Fibroblast of pulmonary artery (primary cell): ENCODE measurements around the gene PLA2G12A.

Source experiments
- DNase-seq: peaks from one replicate; pipeline ENCODE4 v3.0.0-alpha.2; 2010; ENCODE audit warnings: low read depth
- H3K4me3 ChIP-seq: replicated peaks from 2 replicates; pipeline ENCODE4 v1.5.1; 2011; ENCODE audit warnings: low read depth, mild to moderate bottlenecking, control low read depth, low read length, moderate library complexity
- CTCF ChIP-seq: IDR thresholded peaks from 2 replicates; pipeline ENCODE4 v1.5.1; 2011; ENCODE audit warnings: mild to moderate bottlenecking, control low read depth, low read length, inconsistent platforms; ENCODE audit errors: missing control alignments

Gene PLA2G12A

GRCh38 chr4:109665783-109666485 is 63.9 kb downstream of the PLA2G12A start:
- TF ChIP-seq CTCF, result no peak
- H3K4me3 ChIP-seq, result no peak overlapping the region
- no peak for DNase-seq

GRCh38 chr4:109662771-109663170 is 67.1 kb downstream of the PLA2G12A start:
- no peak overlapping the region for H3K4me3 ChIP-seq
- TF ChIP-seq CTCF, result no peak
- DNase-seq, result no peak

- DNase-seq, result no peak
- H3K4me3 ChIP-seq, result no peak overlapping the region
- TF ChIP-seq CTCF, result no peak
Observed at GRCh38 chr4:109662116-109662515, 67.8 kb downstream of the PLA2G12A start.
